Measurements from ENCODE around the gene KCNG2.

- no peak for TF ChIP-seq CTCF (conservative IDR thresholded peaks at IDR 0.05; ENCODE audit: low read length)
- TF ChIP-seq EZH2phosphoT487 (IDR thresholded peaks at IDR 0.05; ENCODE audit: borderline replicate concordance): no peak
Measured at GRCh38 chr18:79784071-79784913, 13.4 kb upstream of the KCNG2 start.

Data from Loucy (cell line).